GM12864 (cell line): Measurements from ENCODE around the gene BMERB1.
"Not testable (repeated sequence)": the region's sequence is repeated elsewhere in the genome, so short reads cannot be mapped to it uniquely, and the experiment has no call there.

Experiments used
- DNase-seq: peaks from one replicate; pipeline ENCODE4 v3.0.0-alpha.2; 2011; ENCODE audit warnings: low read depth
- H3K4me3 ChIP-seq: 2 replicates; pipeline ENCODE4 v1.5.1; 2011; ENCODE audit warnings: mild to moderate bottlenecking, low read depth, low read length, control low read depth
- CTCF ChIP-seq: IDR thresholded peaks from 2 replicates; pipeline ENCODE4 v1.5.1; 2011; ENCODE audit warnings: low read depth, mild to moderate bottlenecking, moderate library complexity, low read length, control low read depth, inconsistent platforms; ENCODE audit errors: missing control alignments

Gene BMERB1

DNA sequence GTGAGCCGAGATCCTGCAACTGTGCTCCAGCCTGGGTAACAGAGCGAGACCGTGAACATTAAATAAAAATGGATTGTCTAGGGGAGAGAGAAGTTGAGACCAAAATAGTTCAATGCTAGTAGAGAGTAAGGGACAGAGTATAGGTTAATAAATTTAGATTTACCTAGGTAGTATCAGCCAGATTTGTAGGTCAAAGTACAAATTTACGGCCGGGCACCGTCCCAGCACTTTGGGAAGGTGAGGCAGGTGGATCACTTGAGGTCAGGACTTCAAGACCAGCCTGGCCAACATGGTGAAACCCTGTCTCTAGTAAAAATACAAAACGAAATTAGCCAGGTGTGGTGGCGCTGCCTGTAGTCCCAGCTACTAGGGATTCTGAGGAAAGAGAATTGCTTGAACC lies 12.2 kb upstream of the BMERB1 start:
- TF ChIP-seq CTCF = no peak
- no peak overlapping the region for H3K4me3 ChIP-seq
- DNase-seq = no peak

GRCh38 chr16:15425861-15426260 lies 8.5 kb upstream of the BMERB1 start:
- H3K4me3 ChIP-seq = no peak overlapping the region
- DNase-seq = no peak
- no peak for TF ChIP-seq CTCF

GRCh38 chr16:15426796-15427195 lies 7.6 kb upstream of the BMERB1 start:
- DNase-seq = no peak
- no peak for TF ChIP-seq CTCF
- no peak overlapping the region for H3K4me3 ChIP-seq

DNA sequence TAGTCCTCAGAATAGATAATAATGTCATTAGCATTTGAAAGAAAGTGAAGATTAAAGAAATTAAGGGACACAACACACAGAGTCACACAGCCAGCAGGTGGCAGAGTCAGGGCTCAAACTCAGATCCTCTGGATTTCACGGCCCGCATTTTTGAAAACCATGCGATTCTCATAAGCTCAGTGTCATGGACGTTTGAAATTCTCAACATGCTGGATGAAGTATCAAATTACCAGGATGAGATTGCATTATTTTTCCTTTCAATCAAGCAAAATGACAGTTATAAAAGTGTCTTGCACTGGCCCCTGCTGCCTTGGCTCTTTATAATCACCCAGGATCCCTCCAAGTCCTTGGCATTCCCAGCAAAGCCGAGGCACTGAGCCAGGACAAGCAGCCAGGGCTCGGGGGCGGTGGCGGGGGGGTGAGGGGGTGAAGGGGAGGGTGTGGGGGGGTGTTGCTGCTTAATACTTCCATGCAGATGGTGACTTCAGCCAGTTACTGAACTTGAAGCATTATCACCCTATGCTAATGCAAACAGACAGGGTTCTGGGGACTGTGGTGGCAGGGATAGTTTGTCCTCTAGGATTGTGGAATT lies 6.6 kb upstream of the BMERB1 start:
- DNase-seq = peak; percentile 12

GRCh38 chr16:15430884-15431283 lies 3.5 kb upstream of the BMERB1 start:
- not testable (repeated sequence) for H3K4me3 ChIP-seq, DNase-seq

More for the DNA sequence above, 6.6 kb upstream of the BMERB1 start:
- H3K4me3 ChIP-seq = no peak overlapping the region
- TF ChIP-seq CTCF = peak; percentile 58

DNA sequence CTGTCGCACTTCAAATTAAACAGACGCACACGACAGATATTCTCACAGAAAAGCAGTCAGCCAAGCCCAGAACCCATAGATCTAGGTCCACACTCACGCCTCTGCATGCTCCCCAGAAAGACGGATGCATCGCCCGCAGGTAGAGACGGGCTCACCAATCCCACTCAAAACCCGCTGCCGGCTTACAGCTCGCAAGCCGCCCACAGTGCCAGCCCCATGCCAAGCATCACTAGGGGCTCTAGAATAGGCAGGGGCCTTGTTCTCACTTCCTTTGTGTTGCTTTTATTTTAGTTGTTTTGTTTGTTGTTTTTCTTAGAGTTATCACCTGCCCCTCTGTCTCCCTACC lies 336 bp upstream of the BMERB1 start:
- no peak for TF ChIP-seq CTCF
- H3K4me3 ChIP-seq = no peak overlapping the region
- DNase-seq = no peak

GRCh38 chr16:15435216-15435864 lies 952 bp downstream of the BMERB1 start:
- H3K4me3 ChIP-seq = no peak overlapping the region
- DNase-seq = no peak
- no peak for TF ChIP-seq CTCF
